ENCODE results near the gene BPIFB3. TPM values are rescaled to one million over a fixed set of nuclear protein-coding genes. Genes with fewer than 3 reads are reported as not detected.

The BPIFB3 gene
- total and polyA plus RNA-seq, 2 of the 13 experiments (the other 11 are each of a cell fraction or from before 2014, with no cell fraction given) = 0.09 TPM; not detected in 1

GRCh38 chr20:33009214-33010132 is 44.2 kb upstream of the BPIFB3 start (continued):
- peak; percentile 87 for TF ChIP-seq PRDM10 (CRISPR knock-in tag; IDR thresholded peaks at IDR 0.05; ENCODE audit: low read depth)
- TF ChIP-seq POGK (CRISPR knock-in tag; conservative IDR thresholded peaks at IDR 0.05) = no peak; the same call in none of the 2 replicates
- TF ChIP-seq TERF1 (CRISPR knock-in tag; IDR thresholded peaks at IDR 0.05) = peak; percentile 49; the same call in 1 of the 2 replicates
- peak; percentile 85; the same call in 1 of the 2 replicates for TF ChIP-seq MED13 (CRISPR knock-in tag; IDR thresholded peaks at IDR 0.05)
- no peak for TF ChIP-seq DBP (CRISPR knock-in tag; IDR thresholded peaks at IDR 0.05; ENCODE audit: not compliant biosample characterization)
- TF ChIP-seq ZNF788 (CRISPR knock-in tag; IDR thresholded peaks at IDR 0.05; ENCODE audit: borderline replicate concordance) = peak; percentile 96
- TF ChIP-seq ATF3 (CRISPR knock-in tag; IDR thresholded peaks at IDR 0.05) = peak; percentile 48; the same call in 1 of the 2 replicates
- peak; percentile 81 for TF ChIP-seq ATF2 (CRISPR knock-in tag; IDR thresholded peaks at IDR 0.05)
- no peak for TF ChIP-seq KAT2B (IDR thresholded peaks at IDR 0.05; ENCODE audit: borderline replicate concordance, low read depth, low read length)
- no peak for TF ChIP-seq MBNL3 (CRISPR knock-in tag; conservative IDR thresholded peaks at IDR 0.05)
- TF ChIP-seq THAP11 (CRISPR knock-in tag; IDR thresholded peaks at IDR 0.05) = peak; percentile 89
- TF ChIP-seq ZBTB20 (CRISPR knock-in tag; IDR thresholded peaks at IDR 0.05; ENCODE audit: borderline replicate concordance, low read depth) = peak; percentile 91; the same call in 1 of the 2 replicates
- TF ChIP-seq NONO (IDR thresholded peaks at IDR 0.05) = no peak
- peak; percentile 94 for TF ChIP-seq NONO (CRISPR knock-in tag; conservative IDR thresholded peaks at IDR 0.05)
- no peak for TF ChIP-seq MATR3 (CRISPR knock-in tag; IDR thresholded peaks at IDR 0.05)
- no peak for TF ChIP-seq ZFP62 (CRISPR knock-in tag; IDR thresholded peaks at IDR 0.05)
- TF ChIP-seq ZNF792 (CRISPR knock-in tag; IDR thresholded peaks at IDR 0.05) = peak; percentile 99
- TF ChIP-seq JARID2 (CRISPR knock-in tag; IDR thresholded peaks at IDR 0.05; ENCODE audit: insufficient replicate concordance) = peak; percentile 37
- TF ChIP-seq ZNF296 (CRISPR knock-in tag; conservative IDR thresholded peaks at IDR 0.05) = peak; percentile 93
